H9 (cell line): ENCODE data around the gene NYAP2. TPM values are rescaled to one million over a fixed set of nuclear protein-coding genes. Genes with fewer than 3 reads are reported as not detected.

Source experiments
- DNase-seq: peaks from one replicate; pipeline ENCODE4 v3.0.0-alpha.2; 2017
- H2AFZ ChIP-seq: one replicate; pipeline ENCODE4 v1.6.1; 2013; ENCODE audit warnings: mild to moderate bottlenecking, low read length, control low read depth, moderate library complexity
- H2AK5ac ChIP-seq: 2 replicates; pipeline ENCODE4 v1.6.1; 2013; ENCODE audit warnings: low read length, control low read depth, mixed read lengths; ENCODE audit not compliant: insufficient read length
- H2BK120ac ChIP-seq: one replicate; pipeline ENCODE4 v1.6.1; 2013; ENCODE audit warnings: low read depth, mild to moderate bottlenecking, low read length, control low read depth, inconsistent platforms; ENCODE audit not compliant: poor library complexity, severe bottlenecking
- H2BK12ac ChIP-seq: 2 replicates; pipeline ENCODE4 v1.6.1; 2013; ENCODE audit warnings: low read length, control low read depth, mixed read lengths, low read depth; ENCODE audit not compliant: insufficient read length
- H2BK15ac ChIP-seq: 2 replicates; pipeline ENCODE4 v1.6.1; 2013; ENCODE audit warnings: low read depth, low read length, control low read depth
- H2BK20ac ChIP-seq: one replicate; pipeline ENCODE4 v1.6.1; 2013; ENCODE audit warnings: low read depth, mild to moderate bottlenecking, low read length, control low read depth, inconsistent platforms; ENCODE audit not compliant: poor library complexity, severe bottlenecking
- H2BK5ac ChIP-seq: 2 replicates; pipeline ENCODE4 v1.6.1; 2013; ENCODE audit warnings: low read length, control low read depth, mixed read lengths; ENCODE audit not compliant: insufficient read length
- H3K14ac ChIP-seq: 2 replicates; pipeline ENCODE4 v1.6.1; 2013; ENCODE audit warnings: low read length, control low read depth; ENCODE audit not compliant: insufficient read depth
- H3K18ac ChIP-seq: 2 replicates; pipeline ENCODE4 v1.6.1; 2013; ENCODE audit warnings: low read depth, mild to moderate bottlenecking, mixed read lengths, low read length, control low read depth; ENCODE audit not compliant: insufficient read length
- H3K23ac ChIP-seq: 2 replicates; pipeline ENCODE4 v1.6.1; 2013; ENCODE audit warnings: low read length, control low read depth, mixed read lengths, low read depth; ENCODE audit not compliant: insufficient read length
- H3K23me2 ChIP-seq: 2 replicates; pipeline ENCODE4 v1.6.1; 2013; ENCODE audit warnings: low read depth, mild to moderate bottlenecking, mixed read lengths, low read length, control low read depth; ENCODE audit not compliant: insufficient read length, poor library complexity, severe bottlenecking
- H3K27ac ChIP-seq: 2 replicates; pipeline ENCODE4 v1.5.1; 2013; ENCODE audit warnings: low read length, control low read depth, mixed read lengths, low read depth; ENCODE audit not compliant: insufficient read length
- H3K27me3 ChIP-seq: 2 replicates; pipeline ENCODE4 v1.6.1; 2013; ENCODE audit warnings: low read length, control low read depth, inconsistent platforms; ENCODE audit not compliant: insufficient read depth
- H3K4ac ChIP-seq: 2 replicates; pipeline ENCODE4 v1.6.1; 2013; ENCODE audit warnings: low read depth, mild to moderate bottlenecking, control low read depth, inconsistent platforms, low read length, moderate library complexity
- H3K4me1 ChIP-seq: 2 replicates; pipeline ENCODE4 v1.6.1; 2013; ENCODE audit warnings: low read length, control low read depth, inconsistent platforms; ENCODE audit not compliant: insufficient read depth
- H3K4me2 ChIP-seq: 2 replicates; pipeline ENCODE4 v1.6.1; 2013; ENCODE audit warnings: low read length, control low read depth, mixed read lengths; ENCODE audit not compliant: insufficient read length, insufficient read depth
- H3K56ac ChIP-seq: 2 replicates; pipeline ENCODE4 v1.6.1; 2013; ENCODE audit warnings: low read depth, mild to moderate bottlenecking, mixed read lengths, low read length, control low read depth; ENCODE audit not compliant: insufficient read length
- H3K79me1 ChIP-seq: 2 replicates; pipeline ENCODE4 v1.6.1; 2013; ENCODE audit warnings: low read depth, mild to moderate bottlenecking, moderate library complexity, low read length, control low read depth, inconsistent platforms; ENCODE audit not compliant: insufficient read depth, poor library complexity, severe bottlenecking
- H3K79me2 ChIP-seq: 2 replicates; pipeline ENCODE4 v1.6.1; 2013; ENCODE audit warnings: low read length, control low read depth, inconsistent platforms; ENCODE audit not compliant: insufficient read depth
- H3K9ac ChIP-seq: 2 replicates; pipeline ENCODE4 v1.6.1; 2013; ENCODE audit warnings: low read length, control low read depth, mixed read lengths; ENCODE audit not compliant: insufficient read length; ENCODE audit errors: extremely low read depth
- H3K9me3 ChIP-seq: one replicate; pipeline ENCODE4 v1.6.1; 2013; ENCODE audit warnings: low read depth, low read length, inconsistent platforms; ENCODE audit not compliant: control insufficient read depth
- H3T11ph ChIP-seq: one replicate; pipeline ENCODE4 v1.6.1; 2013; ENCODE audit warnings: mild to moderate bottlenecking, low read length, control low read depth, inconsistent platforms
- H4K20me1 ChIP-seq: one replicate; pipeline ENCODE4 v1.6.1; 2013; ENCODE audit not compliant: control insufficient read depth, insufficient read length, insufficient read depth
- H4K5ac ChIP-seq: 2 replicates; pipeline ENCODE4 v1.6.1; 2013; ENCODE audit warnings: low read depth, mild to moderate bottlenecking, mixed read lengths, low read length, control low read depth; ENCODE audit not compliant: insufficient read length
- H4K8ac ChIP-seq: replicated peaks from 2 replicates; pipeline ENCODE4 v1.6.1; 2013; ENCODE audit warnings: low read length, control low read depth, mixed read lengths, low read depth; ENCODE audit not compliant: insufficient read length
- H4K91ac ChIP-seq: 2 replicates; pipeline ENCODE4 v1.6.1; 2013; ENCODE audit warnings: low read depth, mild to moderate bottlenecking, moderate library complexity, mixed read lengths, low read length, control low read depth; ENCODE audit not compliant: insufficient read length
- H3K27ac Mint-ChIP-seq, 3 experiments: 2 replicates in 2 of 3; 3 replicates in 1 of 3; pipeline ENCODE4 v1.8.0; 2020 to 2021; ENCODE audit warnings: mixed read lengths in 3 of 3, mild to moderate bottlenecking in 1 of 3, moderate library complexity in 1 of 3
- H3K27me3 Mint-ChIP-seq: 2 replicates; pipeline ENCODE4 v1.8.0; 2021; ENCODE audit warnings: low read depth, mild to moderate bottlenecking, moderate library complexity, mixed read lengths
- H3K36me3 Mint-ChIP-seq, 3 experiments: 2 replicates in 2 of 3; 3 replicates in 1 of 3; pipeline ENCODE4 v1.8.0; 2020 to 2021; ENCODE audit warnings: low read depth in 3 of 3, mixed read lengths in 3 of 3; ENCODE audit not compliant: insufficient read depth in 1 of 3
- H3K4me1 Mint-ChIP-seq, 2 experiments: 2 replicates each; pipeline ENCODE4 v1.8.0; 2020; ENCODE audit warnings: mixed read lengths in 2 of 2
- H3K4me3 Mint-ChIP-seq, 2 experiments: 2 replicates in 1 of 2; 3 replicates in 1 of 2; pipeline ENCODE4 v1.8.0; 2020 to 2021; ENCODE audit warnings: mild to moderate bottlenecking in 2 of 2, mixed read lengths in 2 of 2, moderate library complexity in 1 of 2
- H3K9me3 Mint-ChIP-seq, 2 experiments: 2 replicates in 1 of 2; 3 replicates in 1 of 2; pipeline ENCODE4 v1.8.0; 2020; ENCODE audit warnings: mild to moderate bottlenecking in 2 of 2, mixed read lengths in 2 of 2, moderate library complexity in 1 of 2
- CTCF ChIP-seq: fragments of 200-600 bp; sonication (generic); conservative IDR thresholded peaks from 3 replicates; pipeline ENCODE4 v1.8.0; 2021; ENCODE audit warnings: antibody characterized with exemption, mild to moderate bottlenecking
- WGBS: extraction: QIAGEN DNeasy Blood & Tissue Kit; methylation state at CpG from one replicate; pipeline ENCODE4 v1.1.7; 2013; ENCODE audit warnings: missing lambda C conversion rate, low lambda C conversion rate, mixed read lengths; ENCODE audit not compliant: insufficient read length; ENCODE audit errors: extremely low coverage; 5-methylcytosine and 5-hydroxymethylcytosine counted together
- total RNA-seq: library from RNA; stranded (reverse); gene quantifications from 2 replicates; pipeline ENCODE4 v1.2.1, GENCODE V29; 2021

The NYAP2 gene
- total RNA-seq, 1 experiment from 2014 or later: not detected

- no peak overlapping the region for H3K14ac ChIP-seq
- Mint-ChIP-seq H3K4me3 (no peak overlapping the region), H3K9me3 (no peaks in the 10 kb centered on the region), H3K36me3 (no peaks in the 10 kb centered on the region), H3K4me1 (peaks cover 20 to 29% of the 10 kb centered on the region in 2 experiments), H3K27ac (peak overlapping the region in 1 of 3 experiments; percentile 43; a peak in 1 of 7 replicates), H3K27me3 (no peaks in the 10 kb centered on the region)
- no peaks in the 10 kb centered on the region for H4K20me1 ChIP-seq
- no peak overlapping the region for H3K27ac ChIP-seq
- H3K23ac ChIP-seq: no peak overlapping the region
- no peaks in the 10 kb centered on the region for H3K79me2 ChIP-seq
- H4K8ac ChIP-seq: no peak overlapping the region
- no peak overlapping the region for H2BK120ac ChIP-seq
- no CpG with 5 or more reads among the region's 1 CpG for WGBS
- H4K91ac ChIP-seq: no peak overlapping the region
- H2AFZ ChIP-seq: no peak overlapping the region
- DNase-seq: no peak
- H3K79me1 ChIP-seq: no peaks in the 10 kb centered on the region
- H3T11ph ChIP-seq: no peak overlapping the region
- no peak overlapping the region for H2BK5ac ChIP-seq
- TF ChIP-seq CTCF: no peak
- H2BK20ac ChIP-seq: no peak overlapping the region
- no peak overlapping the region for H3K18ac ChIP-seq
- no peaks in the 10 kb centered on the region for H3K27me3 ChIP-seq
- H3K4me2 ChIP-seq: no peak overlapping the region
- H2BK15ac ChIP-seq: no peak overlapping the region
- H2AK5ac ChIP-seq: no peak overlapping the region
- H2BK12ac ChIP-seq: no peak overlapping the region
- H3K9ac ChIP-seq: no peak overlapping the region
- H3K9me3 ChIP-seq: no peaks in the 10 kb centered on the region
- no peaks in the 10 kb centered on the region; the same call in 1 of the 2 replicates for H3K4me1 ChIP-seq
- H3K23me2 ChIP-seq: no peaks in the 10 kb centered on the region
- H3K4ac ChIP-seq: no peak overlapping the region
- no peak overlapping the region for H4K5ac ChIP-seq
- H3K56ac ChIP-seq: no peak overlapping the region
These were observed 28.9 kb downstream of the NYAP2 start for GRCh38 chr2:225428360-225428759.
